Keratinocyte (primary cell): ENCODE data around the gene AIP.
"Not testable (repeated sequence)": the region's sequence is repeated elsewhere in the genome, so short reads cannot be mapped to it uniquely, and the experiment has no call there.

Experiments
- EZH2 ChIP-seq: IDR thresholded peaks from one replicate; pipeline ENCODE4 v1.6.1; 2012; ENCODE audit warnings: inconsistent platforms, mild to moderate bottlenecking, low read length, moderate library complexity
- TF ChIP-seq, protein P1 (sequence below), 3 experiments: IDR thresholded peaks in 1 of 3; conservative IDR thresholded peaks in 1 of 3; optimal IDR thresholded peaks in 1 of 3; 2 replicates in 2 of 3; 3 replicates in 1 of 3; pipeline versions ENCODE3 to v1.5.1; 2011; ENCODE audit warnings: low read length in 3 of 3, mild to moderate bottlenecking in 3 of 3, moderate library complexity in 2 of 3, control low read depth in 1 of 3, inconsistent platforms in 1 of 3; ENCODE audit not compliant: insufficient read depth in 2 of 3; ENCODE audit errors: extremely low read depth in 1 of 3

- TF ChIP-seq, protein P1, sequence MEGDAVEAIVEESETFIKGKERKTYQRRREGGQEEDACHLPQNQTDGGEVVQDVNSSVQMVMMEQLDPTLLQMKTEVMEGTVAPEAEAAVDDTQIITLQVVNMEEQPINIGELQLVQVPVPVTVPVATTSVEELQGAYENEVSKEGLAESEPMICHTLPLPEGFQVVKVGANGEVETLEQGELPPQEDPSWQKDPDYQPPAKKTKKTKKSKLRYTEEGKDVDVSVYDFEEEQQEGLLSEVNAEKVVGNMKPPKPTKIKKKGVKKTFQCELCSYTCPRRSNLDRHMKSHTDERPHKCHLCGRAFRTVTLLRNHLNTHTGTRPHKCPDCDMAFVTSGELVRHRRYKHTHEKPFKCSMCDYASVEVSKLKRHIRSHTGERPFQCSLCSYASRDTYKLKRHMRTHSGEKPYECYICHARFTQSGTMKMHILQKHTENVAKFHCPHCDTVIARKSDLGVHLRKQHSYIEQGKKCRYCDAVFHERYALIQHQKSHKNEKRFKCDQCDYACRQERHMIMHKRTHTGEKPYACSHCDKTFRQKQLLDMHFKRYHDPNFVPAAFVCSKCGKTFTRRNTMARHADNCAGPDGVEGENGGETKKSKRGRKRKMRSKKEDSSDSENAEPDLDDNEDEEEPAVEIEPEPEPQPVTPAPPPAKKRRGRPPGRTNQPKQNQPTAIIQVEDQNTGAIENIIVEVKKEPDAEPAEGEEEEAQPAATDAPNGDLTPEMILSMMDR (optimal IDR thresholded peaks at IDR 0.05 in 1 of 3, IDR thresholded peaks at IDR 0.05 in 1 of 3, conservative IDR thresholded peaks at IDR 0.05 in 1 of 3; ENCODE audit: extremely low read depth in 1 of 3, insufficient read depth in 2 of 3, low read length in 3 of 3), result not testable (repeated sequence)
- TF ChIP-seq EZH2, result not testable (repeated sequence)
Measured at GRCh38 chr11:67476692-67477091, 6.1 kb upstream of the AIP start.
